Lung microvascular endothelial cell (primary cell): ENCODE data around the gene PRKAR1A. TPM values are rescaled to one million over a fixed set of nuclear protein-coding genes. Genes with fewer than 3 reads are reported as not detected.
"Not testable (repeated sequence)": the region's sequence is repeated elsewhere in the genome, so short reads cannot be mapped to it uniquely, and the experiment has no call there.

Source experiments
- DNase-seq, 2 donors: peaks; one replicate each; pipeline versions ENCODE4 v3.0.0 to v3.0.0-alpha.2; 2010; ENCODE audit warnings: low read depth in 2 of 2
- total RNA-seq: library from RNA; depleted of rRNA; stranded (reverse); fragments of >200 nt; gene quantifications from 2 replicates; pipeline ENCODE4 v1.2.1, GENCODE V29; 2014

PRKAR1A gene
- total RNA-seq: 225 and 352 TPM in 2 replicates

DNA sequence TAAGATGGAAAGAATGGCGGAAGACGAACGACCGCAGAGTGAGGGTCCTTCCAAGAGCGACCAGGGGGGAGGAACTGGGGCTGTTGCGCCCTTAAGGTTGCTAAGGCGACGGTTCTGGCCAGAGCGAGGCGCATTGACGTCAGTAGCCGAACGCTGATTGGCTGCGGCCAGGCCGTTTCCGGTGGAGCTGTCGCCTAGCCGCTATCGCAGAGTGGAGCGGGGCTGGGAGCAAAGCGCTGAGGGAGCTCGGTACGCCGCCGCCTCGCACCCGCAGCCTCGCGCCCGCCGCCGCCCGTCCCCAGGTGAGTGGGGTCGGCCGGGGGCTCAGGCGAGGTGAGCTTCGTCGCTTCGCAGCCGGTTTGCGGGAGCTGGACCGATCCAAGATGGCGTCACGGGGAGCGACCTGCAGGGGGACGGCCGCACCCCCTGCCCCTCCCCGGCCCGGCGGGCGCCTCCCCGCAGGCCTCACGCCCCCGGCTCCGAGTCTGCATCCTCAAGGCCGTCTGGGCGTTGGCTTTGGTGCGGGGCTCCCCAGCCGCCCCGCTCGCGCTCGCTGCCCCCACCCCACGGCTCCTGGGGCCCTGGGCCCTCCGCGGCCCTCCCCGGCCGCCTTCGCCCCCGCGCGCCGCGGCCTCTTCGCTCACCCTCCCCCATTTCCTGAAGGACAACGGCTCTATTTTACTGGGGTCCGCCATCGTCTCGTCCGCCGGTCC lies at the start of gene PRKAR1A:
PRKAR1A (plus strand) TSS at position 184 of the 713 bp plus-strand sequence. CDS start 2,970 bp downstream, outside the sequence.
- DNase-seq: peak; percentile 95 to 97

GRCh38 chr17:68463211-68464019 lies 48.8 kb upstream of the PRKAR1A start:
- no peak for DNase-seq

DNA sequence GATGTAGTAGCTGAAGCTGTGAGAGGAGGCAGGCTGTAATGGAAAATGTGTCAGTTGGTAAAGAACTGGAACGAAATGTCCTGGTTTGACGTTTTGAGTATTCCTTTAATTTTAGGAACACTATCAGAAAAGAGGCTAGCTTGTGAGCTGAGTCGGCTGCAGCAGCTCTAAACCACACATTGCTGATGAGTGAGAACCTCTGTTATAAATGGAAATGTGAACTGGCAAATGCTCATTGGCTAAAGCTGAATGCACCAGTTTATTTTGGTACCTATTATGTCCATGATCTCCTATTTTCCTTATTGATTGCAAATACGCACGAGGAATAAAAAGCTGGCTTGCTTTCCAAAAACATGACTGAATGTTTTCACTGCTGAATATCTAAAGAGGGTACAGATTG lies 43.9 kb upstream of the PRKAR1A start:
- no peak for DNase-seq

DNA sequence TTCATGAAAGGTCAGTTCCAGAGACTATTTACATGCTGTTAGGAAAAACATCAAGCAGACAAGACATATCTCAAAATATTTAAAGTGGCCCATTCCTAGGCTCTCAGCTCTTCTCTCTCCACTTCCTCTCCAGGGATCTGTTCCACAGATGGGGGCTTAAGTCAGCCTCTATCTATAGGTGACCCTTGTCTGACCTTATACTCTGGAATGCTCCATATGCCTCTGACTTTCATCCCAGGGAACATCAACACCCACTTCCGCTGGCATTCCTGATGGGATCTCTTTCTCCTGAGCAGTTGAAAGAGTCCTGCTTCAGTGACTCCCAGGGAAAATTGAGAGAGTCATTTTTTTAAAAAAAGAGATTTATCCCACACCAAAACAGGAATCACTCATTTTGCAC lies 43.4 kb upstream of the PRKAR1A start:
- DNase-seq: peak in 1 of 2 donors; percentile 28

- no peak for DNase-seq
These were observed 41.3 kb upstream of the PRKAR1A start for GRCh38 chr17:68470961-68471360.

DNA sequence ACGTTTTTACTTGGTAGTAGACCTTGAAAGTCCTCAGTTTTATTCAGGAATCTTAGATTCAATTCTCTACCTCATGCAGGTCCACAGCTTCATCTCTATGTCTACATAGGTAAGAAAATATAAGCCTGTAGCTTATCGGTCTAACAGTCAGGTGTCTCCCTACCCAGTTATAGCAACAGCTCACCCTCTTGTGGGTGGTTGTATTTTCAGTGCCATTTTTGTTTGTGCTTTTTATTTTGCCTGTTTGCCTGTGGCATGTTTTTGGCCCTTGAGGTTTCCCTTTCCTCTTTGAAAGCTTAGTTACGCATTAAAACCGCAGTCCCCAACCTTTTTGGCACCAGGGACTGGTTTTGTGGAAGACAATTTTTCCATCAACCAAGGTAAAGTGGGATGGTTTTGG lies 31.3 kb upstream of the PRKAR1A start:
- no peak for DNase-seq

- DNase-seq: no peak
These were observed 29.6 kb upstream of the PRKAR1A start for GRCh38 chr17:68482576-68483041.

GRCh38 chr17:68484458-68484857 lies 27.8 kb upstream of the PRKAR1A start:
- DNase-seq: no peak

GRCh38 chr17:68489919-68490318 lies 22.3 kb upstream of the PRKAR1A start:
- peak in 1 of 2 donors; percentile 31 for DNase-seq

GRCh38 chr17:68491381-68492231 lies 20.6 kb upstream of the PRKAR1A start:
- peak in 1 of 2 donors; percentile 38 for DNase-seq

- not testable (repeated sequence) for DNase-seq
These were observed 19.7 kb upstream of the PRKAR1A start for GRCh38 chr17:68492394-68493054.

DNA sequence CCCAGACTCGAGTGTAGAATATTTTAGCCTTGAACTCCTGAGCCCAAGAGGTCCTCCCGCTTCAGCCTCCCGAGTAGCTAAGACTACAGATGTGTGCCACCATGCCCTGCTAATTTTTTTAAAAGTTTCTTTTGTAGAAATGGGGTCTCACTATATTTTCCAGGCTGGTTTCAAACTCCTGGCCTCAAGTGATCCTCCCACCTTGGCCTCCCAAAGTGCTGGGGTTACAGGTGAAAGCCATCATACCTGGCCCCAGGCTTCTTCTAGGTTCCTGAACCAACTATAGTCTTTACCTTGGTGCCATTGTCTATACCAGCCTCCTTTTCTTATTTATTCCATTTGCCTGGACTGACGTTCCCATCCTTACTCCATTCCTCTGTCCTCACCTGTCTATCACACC lies 17.1 kb upstream of the PRKAR1A start:
- DNase-seq: no peak

DNA sequence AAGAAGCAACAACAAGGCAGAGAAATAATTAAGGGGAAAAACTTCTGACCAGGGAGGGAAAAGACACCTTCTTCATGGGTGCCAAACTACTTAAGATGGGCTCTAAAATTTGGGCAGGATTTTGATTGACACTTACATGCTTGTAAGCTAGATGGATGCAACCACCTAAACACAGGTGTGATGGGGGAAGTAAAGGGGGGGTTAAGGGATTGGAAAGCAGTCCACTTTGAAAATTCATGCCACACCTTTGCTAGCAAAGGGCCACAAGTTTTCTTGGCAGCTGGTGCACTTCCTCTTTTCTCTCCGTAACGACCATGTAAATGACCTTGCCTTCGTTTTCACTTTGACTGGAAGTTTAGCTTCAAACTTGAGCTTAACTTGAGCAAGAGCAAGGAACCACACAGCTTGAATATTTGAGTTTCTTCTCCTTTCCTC lies 14.3 kb upstream of the PRKAR1A start:
- no peak for DNase-seq

GRCh38 chr17:68498479-68499326 lies 13.5 kb upstream of the PRKAR1A start:
- DNase-seq: peak; percentile 14 to 54

DNA sequence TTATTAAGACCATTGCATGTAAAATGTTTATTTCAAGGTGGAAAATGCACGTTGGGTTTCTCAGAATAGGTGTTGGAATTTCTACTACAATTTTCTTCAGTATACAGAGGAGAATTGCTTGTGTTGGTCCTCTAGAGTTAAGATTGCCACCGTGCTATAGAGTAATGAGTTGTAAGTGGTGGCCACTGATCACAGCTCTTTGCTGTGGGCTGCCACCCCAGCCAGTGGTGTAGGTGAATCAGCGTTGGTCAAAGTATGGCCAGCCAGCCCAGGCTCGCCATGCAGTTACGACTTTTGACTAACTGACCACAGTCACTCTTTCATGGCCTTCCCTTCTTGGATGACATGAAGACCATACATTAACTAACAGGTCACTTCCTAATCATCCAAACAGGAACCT lies 12.6 kb upstream of the PRKAR1A start:
- no peak for DNase-seq

GRCh38 chr17:68501074-68501473 lies 11.2 kb upstream of the PRKAR1A start:
- no peak for DNase-seq

DNA sequence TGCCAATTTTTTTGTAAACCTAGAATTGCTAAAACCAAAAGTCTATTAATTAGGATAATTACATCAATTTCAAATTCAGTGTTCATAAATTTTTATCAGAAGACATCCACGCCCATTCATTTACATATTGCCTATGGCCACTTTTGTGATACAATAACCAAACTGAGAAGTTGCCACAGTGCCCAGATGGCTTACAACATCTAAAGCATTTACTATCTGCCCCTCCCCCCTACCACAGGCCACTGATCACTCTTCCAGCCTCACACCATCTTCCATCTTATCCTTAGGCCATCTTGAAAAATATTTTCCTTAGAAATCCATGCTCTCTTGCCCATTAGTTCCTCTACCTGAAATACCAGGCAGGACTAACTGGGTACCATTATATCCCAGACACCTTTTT lies 6.3 kb upstream of the PRKAR1A start:
- DNase-seq: no peak

DNA sequence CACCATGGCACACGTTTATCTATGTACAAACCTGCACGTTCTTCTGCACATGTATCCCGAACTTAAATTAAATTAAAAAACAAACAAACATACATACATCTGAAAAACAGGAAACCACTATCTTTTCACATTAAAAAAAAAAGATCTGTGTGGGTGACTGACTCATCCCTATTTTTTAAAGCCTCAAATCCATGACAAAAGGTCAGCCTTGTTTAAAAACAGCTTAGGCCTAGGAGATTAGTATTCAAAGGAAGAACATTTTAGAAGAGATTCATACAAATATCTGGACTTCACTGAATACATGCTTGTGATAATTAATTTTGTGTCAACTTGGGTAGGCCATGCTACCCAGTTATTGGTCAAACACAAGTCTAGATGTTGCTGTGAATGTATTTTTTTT lies 4.7 kb upstream of the PRKAR1A start:
- no peak for DNase-seq

- peak; percentile 75 to 92 for DNase-seq
These were observed 2.8 kb upstream of the PRKAR1A start for GRCh38 chr17:68509141-68510057.
